Measurements from ENCODE around the gene CNKSR3. TPM values are rescaled to one million over a fixed set of nuclear protein-coding genes. Genes with fewer than 3 reads are reported as not detected.

The CNKSR3 gene
- polyA plus RNA-seq, 1 of the 3 experiments (the other 2 are of a cell fraction) = 1.6 TPM

DNA sequence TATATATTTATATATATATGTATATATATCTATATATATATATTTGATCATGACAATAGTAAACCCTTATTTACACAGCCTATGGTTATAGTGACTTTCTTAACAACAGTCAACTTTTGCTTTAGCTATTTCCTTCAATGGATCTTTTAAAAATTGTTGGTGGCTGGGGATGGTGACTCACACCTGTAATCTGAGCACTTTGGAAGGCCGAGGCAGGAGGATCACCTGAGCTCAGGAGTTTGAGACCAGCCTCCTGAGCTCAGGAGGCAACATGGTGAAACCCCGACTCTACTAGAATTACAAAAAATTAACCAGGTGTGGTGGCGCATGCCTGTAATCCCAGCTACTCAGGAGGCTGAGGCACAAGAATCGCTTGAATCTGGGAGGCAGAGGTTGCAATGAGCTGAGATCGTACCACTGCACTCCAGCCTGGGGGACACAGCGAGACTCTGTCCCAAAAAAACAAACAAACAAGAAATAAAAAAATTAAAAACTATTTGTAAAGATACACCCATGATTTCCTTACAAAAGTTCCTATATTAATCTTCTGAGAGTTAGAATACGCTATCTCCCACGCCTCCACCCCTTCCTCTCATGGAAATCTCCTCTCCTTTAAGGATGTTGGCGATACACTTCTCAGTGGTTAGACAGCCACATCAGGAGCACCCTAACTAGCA, 29.2 kb upstream of the CNKSR3 start:
- Histone ChIP-seq H2AFZ (ENCODE audit: low read depth) (no peak overlapping the region), H3K27ac (ENCODE audit: low read depth in 2 of 2, low read length in 1 of 2) (no peak overlapping the region), H3K9me2 (no peaks in the 10 kb centered on the region), H4K20me1 (ENCODE audit: insufficient read depth) (no peaks in the 10 kb centered on the region), H3K36me3 (replicated peaks in 1 of 2; ENCODE audit: control insufficient read depth in 1 of 2, insufficient read depth in 2 of 2, low read length in 1 of 2) (no peaks in the 10 kb centered on the region), H3K4me3 (ENCODE audit: low read depth in 2 of 2, low read length in 1 of 2) (no peak overlapping the region), H3K9me3 (no peaks in the 10 kb centered on the region), H3F3A (replicated peaks; ENCODE audit: insufficient read depth) (no peaks in the 10 kb centered on the region), H3K27me3 (ENCODE audit: insufficient read depth) (no peaks in the 10 kb centered on the region), H3K4me2 (no peak overlapping the region), H3K79me2 (ENCODE audit: insufficient read depth) (no peaks in the 10 kb centered on the region), H3K4me1 (ENCODE audit: control insufficient read depth in 1 of 2, insufficient read depth in 2 of 2, low read depth in 1 of 2, low read length in 1 of 2) (no peaks in the 10 kb centered on the region; a peak in 1 of 4 replicates), H3K9ac (no peak overlapping the region)
- CTCF ChIA-PET = interaction anchor here (1.3 kb wide), 2 partner anchors 12 to 13 kb away, joined by 3 to 6 read pairs; no protein-coding TSS in a partner anchor
- DNase-seq = no peak
- TF ChIP-seq FOXM1 (IDR thresholded peaks at IDR 0.05; ENCODE audit: low read depth) = no peak
- TF ChIP-seq JUND (IDR thresholded peaks at IDR 0.05) = no peak
- no peak for TF ChIP-seq MXI1 (IDR thresholded peaks at IDR 0.05; ENCODE audit: low read depth, low read length)
- no peak for TF ChIP-seq ELF1 (IDR thresholded peaks at IDR 0.05)
- TF ChIP-seq CHD2 (IDR thresholded peaks at IDR 0.05; ENCODE audit: low read length, partially characterized antibody) = no peak
- no peak for TF ChIP-seq EZH2phosphoT487 (IDR thresholded peaks at IDR 0.05; ENCODE audit: borderline replicate concordance, low read depth)
- 91% methylated on average over 9 of the region's 9 CpGs for whole genome bisulfite sequencing (ENCODE audit: low lambda C conversion rate)
- POLR2A ChIA-PET = no interaction called here

DNA sequence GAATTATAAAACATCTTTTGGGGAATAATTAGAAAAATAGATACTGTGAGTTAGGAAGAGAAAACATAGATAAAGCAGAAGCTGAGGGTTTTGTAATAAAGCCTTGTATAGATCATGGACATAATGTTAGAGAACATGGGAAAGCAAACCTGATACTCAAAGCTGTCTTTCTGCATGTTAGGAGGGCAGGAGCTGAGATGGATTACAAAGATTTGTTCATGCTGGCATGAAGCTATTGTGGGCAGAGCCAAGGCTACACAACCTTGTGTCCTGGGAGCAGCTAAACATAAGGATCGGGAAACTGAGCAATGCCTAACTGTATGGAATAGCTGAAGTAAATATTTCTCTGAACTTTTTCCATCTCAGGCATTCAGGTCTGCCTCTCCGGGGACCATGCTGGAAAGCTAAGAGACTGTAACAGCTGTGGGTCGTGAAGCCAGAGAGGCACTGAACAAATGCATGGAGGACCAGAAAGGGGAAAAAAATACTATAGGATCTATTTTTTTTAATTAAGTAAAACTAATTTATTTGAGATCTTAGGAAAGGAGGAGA, 28.2 kb upstream of the CNKSR3 start:
- Histone ChIP-seq H3K27me3 (ENCODE audit: insufficient read depth) (no peaks in the 10 kb centered on the region), H4K20me1 (ENCODE audit: insufficient read depth) (no peaks in the 10 kb centered on the region), H3K4me3 (ENCODE audit: low read depth in 2 of 2, low read length in 1 of 2) (no peak overlapping the region), H3K9me3 (no peaks in the 10 kb centered on the region), H3K9me2 (no peaks in the 10 kb centered on the region), H2AFZ (ENCODE audit: low read depth) (no peak overlapping the region), H3K27ac (ENCODE audit: low read depth in 2 of 2, low read length in 1 of 2) (no peak overlapping the region), H3K79me2 (ENCODE audit: insufficient read depth) (no peaks in the 10 kb centered on the region), H3K4me1 (ENCODE audit: control insufficient read depth in 1 of 2, insufficient read depth in 2 of 2, low read depth in 1 of 2, low read length in 1 of 2) (no peaks in the 10 kb centered on the region; a peak in 1 of 4 replicates), H3K9ac (no peak overlapping the region), H3K4me2 (no peak overlapping the region), H3K36me3 (replicated peaks in 1 of 2; ENCODE audit: control insufficient read depth in 1 of 2, insufficient read depth in 2 of 2, low read length in 1 of 2) (no peaks in the 10 kb centered on the region), H3F3A (replicated peaks; ENCODE audit: insufficient read depth) (no peaks in the 10 kb centered on the region)
- POLR2A ChIA-PET = no interaction called here
- CTCF ChIA-PET = interaction anchor here (1.0 to 1.4 kb wide), 4 partner anchors 12 to 43 kb away, joined by 3 to 6 read pairs (median 4); no protein-coding TSS in a partner anchor
- no peak for DNase-seq
- WGBS (ENCODE audit: low lambda C conversion rate) = 82% methylated on average over 3 of the region's 3 CpGs
- TF ChIP-seq FOXJ3 (CRISPR knock-in tag; IDR thresholded peaks at IDR 0.05) (no peak), MEF2A (IDR thresholded peaks at IDR 0.05; ENCODE audit: borderline replicate concordance, low read depth) (no peak), POLR2AphosphoS5 (IDR thresholded peaks at IDR 0.05; ENCODE audit: low read depth, low read length) (no peak), GABPA (IDR thresholded peaks at IDR 0.05; ENCODE audit: low read depth) (no peak), NRF1 (IDR thresholded peaks at IDR 0.05; ENCODE audit: low read depth, low read length) (no peak), MXI1 (IDR thresholded peaks at IDR 0.05; ENCODE audit: low read depth, low read length) (no peak), RXRA (IDR thresholded peaks at IDR 0.05; ENCODE audit: borderline replicate concordance, low read depth) (no peak), TEAD4 (IDR thresholded peaks at IDR 0.05; ENCODE audit: borderline replicate concordance, insufficient read depth) (no peak)
- TF ChIP-seq, protein P1, sequence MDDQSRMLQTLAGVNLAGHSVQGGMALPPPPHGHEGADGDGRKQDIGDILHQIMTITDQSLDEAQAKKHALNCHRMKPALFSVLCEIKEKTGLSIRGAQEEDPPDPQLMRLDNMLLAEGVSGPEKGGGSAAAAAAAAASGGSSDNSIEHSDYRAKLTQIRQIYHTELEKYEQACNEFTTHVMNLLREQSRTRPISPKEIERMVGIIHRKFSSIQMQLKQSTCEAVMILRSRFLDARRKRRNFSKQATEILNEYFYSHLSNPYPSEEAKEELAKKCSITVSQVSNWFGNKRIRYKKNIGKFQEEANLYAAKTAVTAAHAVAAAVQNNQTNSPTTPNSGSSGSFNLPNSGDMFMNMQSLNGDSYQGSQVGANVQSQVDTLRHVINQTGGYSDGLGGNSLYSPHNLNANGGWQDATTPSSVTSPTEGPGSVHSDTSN (IDR thresholded peaks at IDR 0.05) = no peak
- TF ChIP-seq, protein P2, sequence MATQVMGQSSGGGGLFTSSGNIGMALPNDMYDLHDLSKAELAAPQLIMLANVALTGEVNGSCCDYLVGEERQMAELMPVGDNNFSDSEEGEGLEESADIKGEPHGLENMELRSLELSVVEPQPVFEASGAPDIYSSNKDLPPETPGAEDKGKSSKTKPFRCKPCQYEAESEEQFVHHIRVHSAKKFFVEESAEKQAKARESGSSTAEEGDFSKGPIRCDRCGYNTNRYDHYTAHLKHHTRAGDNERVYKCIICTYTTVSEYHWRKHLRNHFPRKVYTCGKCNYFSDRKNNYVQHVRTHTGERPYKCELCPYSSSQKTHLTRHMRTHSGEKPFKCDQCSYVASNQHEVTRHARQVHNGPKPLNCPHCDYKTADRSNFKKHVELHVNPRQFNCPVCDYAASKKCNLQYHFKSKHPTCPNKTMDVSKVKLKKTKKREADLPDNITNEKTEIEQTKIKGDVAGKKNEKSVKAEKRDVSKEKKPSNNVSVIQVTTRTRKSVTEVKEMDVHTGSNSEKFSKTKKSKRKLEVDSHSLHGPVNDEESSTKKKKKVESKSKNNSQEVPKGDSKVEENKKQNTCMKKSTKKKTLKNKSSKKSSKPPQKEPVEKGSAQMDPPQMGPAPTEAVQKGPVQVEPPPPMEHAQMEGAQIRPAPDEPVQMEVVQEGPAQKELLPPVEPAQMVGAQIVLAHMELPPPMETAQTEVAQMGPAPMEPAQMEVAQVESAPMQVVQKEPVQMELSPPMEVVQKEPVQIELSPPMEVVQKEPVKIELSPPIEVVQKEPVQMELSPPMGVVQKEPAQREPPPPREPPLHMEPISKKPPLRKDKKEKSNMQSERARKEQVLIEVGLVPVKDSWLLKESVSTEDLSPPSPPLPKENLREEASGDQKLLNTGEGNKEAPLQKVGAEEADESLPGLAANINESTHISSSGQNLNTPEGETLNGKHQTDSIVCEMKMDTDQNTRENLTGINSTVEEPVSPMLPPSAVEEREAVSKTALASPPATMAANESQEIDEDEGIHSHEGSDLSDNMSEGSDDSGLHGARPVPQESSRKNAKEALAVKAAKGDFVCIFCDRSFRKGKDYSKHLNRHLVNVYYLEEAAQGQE (IDR thresholded peaks at IDR 0.05; ENCODE audit: low read depth, low read length) = no peak
- TF ChIP-seq, protein P3, sequence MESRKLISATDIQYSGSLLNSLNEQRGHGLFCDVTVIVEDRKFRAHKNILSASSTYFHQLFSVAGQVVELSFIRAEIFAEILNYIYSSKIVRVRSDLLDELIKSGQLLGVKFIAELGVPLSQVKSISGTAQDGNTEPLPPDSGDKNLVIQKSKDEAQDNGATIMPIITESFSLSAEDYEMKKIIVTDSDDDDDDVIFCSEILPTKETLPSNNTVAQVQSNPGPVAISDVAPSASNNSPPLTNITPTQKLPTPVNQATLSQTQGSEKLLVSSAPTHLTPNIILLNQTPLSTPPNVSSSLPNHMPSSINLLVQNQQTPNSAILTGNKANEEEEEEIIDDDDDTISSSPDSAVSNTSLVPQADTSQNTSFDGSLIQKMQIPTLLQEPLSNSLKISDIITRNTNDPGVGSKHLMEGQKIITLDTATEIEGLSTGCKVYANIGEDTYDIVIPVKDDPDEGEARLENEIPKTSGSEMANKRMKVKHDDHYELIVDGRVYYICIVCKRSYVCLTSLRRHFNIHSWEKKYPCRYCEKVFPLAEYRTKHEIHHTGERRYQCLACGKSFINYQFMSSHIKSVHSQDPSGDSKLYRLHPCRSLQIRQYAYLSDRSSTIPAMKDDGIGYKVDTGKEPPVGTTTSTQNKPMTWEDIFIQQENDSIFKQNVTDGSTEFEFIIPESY (IDR thresholded peaks at IDR 0.05; ENCODE audit: borderline replicate concordance, low read depth) = no peak
- TF ChIP-seq, protein P4, sequence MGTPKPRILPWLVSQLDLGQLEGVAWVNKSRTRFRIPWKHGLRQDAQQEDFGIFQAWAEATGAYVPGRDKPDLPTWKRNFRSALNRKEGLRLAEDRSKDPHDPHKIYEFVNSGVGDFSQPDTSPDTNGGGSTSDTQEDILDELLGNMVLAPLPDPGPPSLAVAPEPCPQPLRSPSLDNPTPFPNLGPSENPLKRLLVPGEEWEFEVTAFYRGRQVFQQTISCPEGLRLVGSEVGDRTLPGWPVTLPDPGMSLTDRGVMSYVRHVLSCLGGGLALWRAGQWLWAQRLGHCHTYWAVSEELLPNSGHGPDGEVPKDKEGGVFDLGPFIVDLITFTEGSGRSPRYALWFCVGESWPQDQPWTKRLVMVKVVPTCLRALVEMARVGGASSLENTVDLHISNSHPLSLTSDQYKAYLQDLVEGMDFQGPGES (IDR thresholded peaks at IDR 0.05; ENCODE audit: low read depth, low read length) = no peak
- TF ChIP-seq, protein P5, sequence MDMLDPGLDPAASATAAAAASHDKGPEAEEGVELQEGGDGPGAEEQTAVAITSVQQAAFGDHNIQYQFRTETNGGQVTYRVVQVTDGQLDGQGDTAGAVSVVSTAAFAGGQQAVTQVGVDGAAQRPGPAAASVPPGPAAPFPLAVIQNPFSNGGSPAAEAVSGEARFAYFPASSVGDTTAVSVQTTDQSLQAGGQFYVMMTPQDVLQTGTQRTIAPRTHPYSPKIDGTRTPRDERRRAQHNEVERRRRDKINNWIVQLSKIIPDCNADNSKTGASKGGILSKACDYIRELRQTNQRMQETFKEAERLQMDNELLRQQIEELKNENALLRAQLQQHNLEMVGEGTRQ (IDR thresholded peaks at IDR 0.05; ENCODE audit: borderline replicate concordance, low read depth, low read length) = no peak
